Hypothalamus (tissue), 51 donors: ENCODE data around the gene COX7A1.
"Not testable (repeated sequence)": the region's sequence is repeated elsewhere in the genome, so short reads cannot be mapped to it uniquely, and the experiment has no call there.

Experiments
- DNase-seq, 51 donors: peaks; one replicate each; lab custom pipeline; 2025; lab: John Stamatoyannopoulos, UW

Gene COX7A1

DNA sequence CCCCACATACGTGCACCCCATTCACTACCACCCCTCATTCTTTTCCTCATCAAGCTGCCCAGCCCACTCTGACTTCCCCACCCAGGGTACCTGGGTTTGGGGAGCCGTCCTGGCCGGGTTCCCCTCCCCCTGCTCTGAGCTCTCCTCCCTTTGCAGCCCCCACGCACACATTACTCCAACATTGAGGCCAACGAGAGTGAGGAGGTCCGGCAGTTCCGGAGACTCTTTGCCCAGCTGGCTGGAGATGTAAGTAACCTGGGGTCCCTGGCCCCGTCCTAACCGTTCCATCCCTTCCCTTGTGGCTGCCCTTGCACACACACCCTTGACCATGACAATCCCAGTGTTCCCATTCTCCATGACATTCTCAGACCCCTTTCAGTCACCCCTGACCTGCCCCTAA lies 9.8 kb downstream of the COX7A1 start:
- DNase-seq: no peak

DNA sequence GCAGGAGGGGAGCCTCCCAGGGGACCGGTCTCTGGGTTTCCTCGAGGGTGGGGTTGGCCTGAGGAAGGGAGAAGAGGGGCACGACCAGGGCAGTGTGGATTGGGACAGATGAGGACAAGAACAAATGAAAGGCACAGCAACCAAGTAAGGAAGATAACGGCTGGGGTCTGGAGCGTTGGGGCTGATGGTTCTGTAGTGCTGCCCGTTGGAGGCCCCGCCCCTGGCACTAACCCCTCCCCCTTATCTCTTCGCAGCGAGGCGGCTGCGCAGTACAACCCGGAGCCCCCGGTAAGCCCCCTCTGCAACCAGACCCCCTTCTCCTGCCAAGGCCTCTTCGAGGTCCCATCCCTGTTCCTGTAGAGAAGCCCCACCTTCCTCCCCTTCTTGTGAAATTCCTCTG lies 10.2 kb downstream of the COX7A1 start:
- no peak for DNase-seq

DNA sequence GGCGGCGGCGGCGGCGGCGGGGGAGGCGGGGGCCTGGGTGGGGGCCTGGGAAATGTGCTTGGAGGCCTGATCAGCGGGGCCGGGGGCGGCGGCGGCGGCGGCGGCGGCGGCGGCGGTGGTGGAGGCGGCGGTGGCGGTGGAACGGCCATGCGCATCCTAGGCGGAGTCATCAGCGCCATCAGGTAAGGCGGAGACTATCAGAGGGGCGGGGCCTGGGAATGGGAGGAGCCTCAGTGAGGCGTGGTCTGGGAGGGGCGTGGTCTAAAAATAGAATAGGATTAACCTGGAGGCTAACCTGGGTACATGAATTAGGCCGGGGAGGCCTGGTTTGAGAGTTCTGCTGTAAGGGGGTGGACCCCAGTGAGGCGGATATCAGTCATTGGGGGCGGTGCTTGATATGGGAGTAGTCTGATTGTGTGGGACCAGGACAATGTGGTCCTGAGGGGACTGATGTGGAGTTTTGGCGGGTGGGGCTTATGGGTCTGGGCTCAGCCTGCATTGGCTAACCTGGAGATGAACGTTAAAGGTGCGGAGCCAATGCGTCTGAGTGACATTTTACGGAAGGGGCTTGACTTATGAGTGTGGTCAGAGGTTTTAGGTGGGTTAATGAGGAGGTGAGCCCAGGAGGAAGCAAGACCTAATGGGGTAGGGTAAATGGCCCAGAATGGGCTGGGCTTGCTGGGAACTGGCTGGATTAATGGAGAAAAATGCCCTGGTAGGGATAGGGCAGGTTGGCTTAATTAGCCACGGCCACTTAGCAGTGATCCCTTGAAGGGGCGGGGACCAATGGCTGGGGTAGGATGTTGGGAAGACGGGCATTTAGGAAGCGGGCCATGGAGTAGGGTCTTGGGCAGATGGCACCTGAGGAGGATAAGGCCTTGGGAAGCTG lies 11.0 kb downstream of the COX7A1 start:
- peak in 46 of 51 donors; percentile 9 to 79 (median 52) for DNase-seq

DNA sequence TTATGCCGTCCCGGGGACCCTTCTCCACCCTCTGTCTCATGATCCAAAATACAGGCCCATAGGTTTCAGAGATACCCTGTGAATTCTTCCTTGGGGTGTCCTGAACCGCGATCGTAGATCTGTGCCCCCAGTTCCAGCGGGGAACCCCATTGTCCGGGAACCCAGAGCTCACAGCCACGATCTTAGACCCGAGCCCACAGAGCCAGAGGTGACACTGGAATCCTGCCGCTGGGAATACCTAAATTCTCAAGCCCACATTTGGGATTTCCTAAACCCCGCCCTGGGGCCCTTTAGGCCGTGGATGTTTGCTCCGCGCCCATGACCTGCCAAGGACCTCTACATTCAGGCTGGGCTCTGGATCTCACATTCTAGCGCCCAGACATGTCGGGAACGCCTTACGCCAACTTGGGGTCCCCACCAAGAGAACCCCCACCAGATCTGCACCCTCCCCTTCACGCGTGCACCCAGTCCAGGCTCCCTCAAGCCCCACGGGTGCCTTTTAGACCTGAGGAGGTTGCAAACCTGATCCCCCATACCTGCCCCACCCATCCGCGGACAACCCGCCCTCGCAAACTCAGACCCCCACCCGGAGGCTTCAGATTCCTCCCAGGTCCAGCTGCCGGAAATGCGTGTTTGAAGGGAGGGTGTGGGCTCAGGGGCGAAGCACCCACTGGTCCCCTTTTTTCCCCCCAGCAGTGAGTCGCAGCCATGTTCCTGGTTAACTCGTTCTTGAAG lies 11.8 kb downstream of the COX7A1 start:
- peak in 18 of 51 donors; percentile 18 to 82 (median 50) for DNase-seq

DNA sequence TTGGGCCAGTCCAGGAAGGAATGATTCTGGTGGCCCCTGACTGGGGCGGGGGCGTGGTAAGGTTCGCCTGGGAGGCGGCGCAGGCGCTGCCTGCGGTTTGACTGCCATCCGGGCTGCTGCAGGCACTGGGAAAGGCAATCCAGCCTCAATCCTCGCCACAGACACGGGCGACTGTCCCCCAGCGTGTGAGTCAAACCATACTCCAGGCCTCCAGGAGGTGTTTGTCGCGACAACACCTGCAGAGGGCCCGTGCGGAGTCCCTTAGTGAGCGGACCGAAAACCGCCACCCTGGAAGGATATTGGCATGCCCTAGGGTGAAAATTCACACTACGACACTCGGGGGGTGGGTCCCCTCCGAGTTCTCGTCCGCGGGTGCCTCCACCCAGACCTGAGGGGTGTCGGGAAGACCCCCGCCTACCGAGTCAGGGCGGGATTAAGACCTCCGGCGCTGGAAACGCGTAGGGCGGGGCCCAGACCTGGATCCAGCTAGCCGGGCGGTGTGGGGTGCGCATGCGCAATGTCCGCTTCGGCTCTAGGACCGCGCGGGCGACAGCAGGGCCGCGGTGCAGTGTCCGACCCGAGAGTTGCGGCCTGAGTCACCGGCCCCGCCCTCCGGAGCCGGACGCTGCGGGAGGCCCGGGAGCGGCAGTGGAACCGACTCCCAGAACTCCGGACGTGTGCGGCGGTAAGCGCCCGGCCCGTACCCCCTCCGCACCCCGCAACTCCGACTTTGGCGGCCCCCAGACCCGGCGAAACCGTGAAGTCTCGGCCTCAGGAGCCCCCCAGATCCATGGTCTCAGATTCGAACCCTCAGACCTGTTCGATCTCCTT lies 12.6 kb downstream of the COX7A1 start, which contains the start of gene CAPNS1:
CAPNS1 (plus strand) TSS at position 594 of the 831 bp plus-strand sequence. CDS start 946 bp downstream, outside the sequence.
- DNase-seq: peak; percentile 56 to 99 (median 94)

DNA sequence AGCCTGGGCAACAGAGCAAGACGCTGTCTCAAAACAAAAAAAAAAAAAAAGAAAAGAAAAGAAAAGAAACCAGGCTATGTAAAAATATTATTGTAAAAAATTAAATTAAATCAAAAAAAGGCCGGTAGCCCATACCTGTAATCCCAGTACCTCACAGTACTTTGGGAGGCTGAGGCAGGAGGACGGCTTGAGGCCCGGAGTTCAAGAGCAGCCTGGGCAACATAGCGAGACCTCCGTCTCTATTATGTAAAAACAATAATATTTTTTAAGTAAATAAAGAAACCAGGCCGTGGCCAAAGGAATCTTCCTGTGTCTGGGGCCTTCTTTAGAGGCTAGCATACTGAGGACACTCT lies 13.2 kb downstream of the COX7A1 start:
- no peak for DNase-seq

DNA sequence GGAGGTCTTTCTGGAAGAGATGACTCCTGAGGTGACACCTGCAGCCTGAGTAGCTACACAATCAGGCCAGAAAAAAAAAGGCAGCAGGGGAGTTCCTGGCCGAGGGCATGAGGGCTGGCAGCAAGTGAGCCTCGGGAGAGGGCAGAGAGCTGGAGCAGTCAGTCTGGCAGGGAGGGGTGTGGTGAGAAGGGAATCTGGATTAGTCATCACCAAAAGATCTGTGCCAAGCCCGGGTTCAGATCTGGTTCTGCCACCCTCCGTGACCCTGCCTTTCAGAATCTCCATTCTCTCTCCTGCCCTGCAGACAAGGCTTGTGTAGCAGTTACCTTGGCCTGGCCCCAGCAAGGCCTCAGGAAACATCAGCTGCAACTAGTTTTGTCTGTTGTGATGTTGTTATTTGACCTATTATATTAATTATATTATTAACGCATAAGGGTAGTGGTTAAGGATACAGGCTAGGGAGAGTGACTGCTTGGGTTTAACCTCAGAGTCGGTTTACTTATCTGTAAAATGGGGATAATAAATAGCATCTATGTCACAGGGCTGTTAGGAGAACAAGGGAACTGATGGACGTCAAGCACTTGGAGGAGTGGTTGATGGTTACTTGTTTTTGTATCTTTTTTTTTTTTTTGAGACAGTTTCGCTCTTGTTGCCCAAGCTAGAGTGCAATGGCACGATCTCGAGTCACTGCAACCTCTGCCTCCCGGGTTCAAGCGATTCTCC lies 15.1 kb downstream of the COX7A1 start:
- peak in 5 of 51 donors; percentile 2 to 33 (median 29) for DNase-seq

DNA sequence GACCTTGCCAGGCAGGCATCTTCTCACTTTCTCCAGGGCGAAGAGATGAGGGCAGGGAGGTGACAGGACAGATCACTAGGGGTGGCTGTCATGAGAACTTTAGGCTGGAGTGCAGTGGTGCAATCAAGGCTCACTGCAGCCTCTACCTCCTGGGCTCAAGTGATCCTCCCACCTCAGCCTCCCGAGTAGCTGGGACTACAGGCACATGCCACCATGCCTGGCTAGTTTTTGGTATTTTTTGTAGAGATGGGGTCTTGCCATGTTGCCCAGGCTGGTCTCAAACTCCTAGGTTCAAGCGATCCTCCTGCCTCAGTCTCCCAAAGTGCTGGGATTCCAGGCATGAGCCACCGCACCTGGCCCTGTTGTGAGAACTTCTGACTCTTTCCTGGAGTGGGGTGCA lies 17.4 kb downstream of the COX7A1 start:
- not testable (repeated sequence) for DNase-seq

DNA sequence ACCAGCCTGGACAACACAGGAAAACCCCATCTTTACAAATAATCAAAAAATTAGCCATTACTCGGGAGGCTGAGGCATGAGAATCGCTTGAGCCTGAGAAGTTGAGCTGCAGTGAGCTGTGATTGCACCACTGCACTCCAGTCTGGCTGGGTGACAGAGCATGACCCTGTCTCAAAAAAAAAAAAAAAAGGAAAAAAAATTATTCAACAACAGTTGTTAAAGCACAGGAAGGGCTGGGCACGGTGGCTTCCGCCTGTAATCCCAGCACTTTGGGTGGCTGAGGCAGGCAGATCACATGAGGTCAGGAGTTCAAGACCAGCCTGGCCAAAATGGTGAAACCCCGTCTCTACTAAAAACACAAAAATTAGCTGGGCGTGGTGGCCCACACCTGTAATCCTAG lies 21.0 kb downstream of the COX7A1 start:
- not testable (repeated sequence) for DNase-seq

DNA sequence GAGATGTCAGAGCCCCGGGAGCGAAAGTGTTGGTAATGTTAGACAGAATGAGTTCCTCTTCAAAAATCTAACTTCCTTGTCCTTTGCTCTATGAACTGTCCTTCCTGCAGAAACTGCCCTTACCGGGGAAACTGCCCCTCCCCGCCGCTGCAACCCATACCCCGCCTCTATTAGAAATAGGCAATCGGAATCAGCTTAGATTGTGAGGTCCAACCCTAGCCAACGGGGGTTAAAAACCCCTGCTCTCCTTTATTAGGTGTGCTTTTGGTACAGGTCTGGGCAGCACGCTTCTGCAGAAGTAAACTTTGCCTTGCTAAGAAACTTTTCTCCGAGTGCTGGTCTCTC lies 23.9 kb downstream of the COX7A1 start:
- DNase-seq: peak in 1 of 51 donors; percentile 37

DNA sequence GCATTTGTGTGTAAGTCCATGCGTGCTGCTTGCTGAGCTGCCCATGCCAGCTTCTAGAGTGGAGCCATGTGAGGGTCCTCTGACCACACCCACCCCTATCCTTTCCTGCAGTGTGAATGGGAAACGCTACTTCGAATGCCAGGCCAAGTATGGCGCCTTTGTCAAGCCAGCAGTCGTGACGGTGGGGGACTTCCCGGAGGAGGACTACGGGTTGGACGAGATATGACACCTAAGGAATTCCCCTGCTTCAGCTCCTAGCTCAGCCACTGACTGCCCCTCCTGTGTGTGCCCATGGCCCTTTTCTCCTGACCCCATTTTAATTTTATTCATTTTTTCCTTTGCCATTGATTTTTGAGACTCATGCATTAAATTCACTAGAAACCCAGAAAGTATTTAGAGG lies 26.7 kb downstream of the COX7A1 start:
- DNase-seq: no peak

DNA sequence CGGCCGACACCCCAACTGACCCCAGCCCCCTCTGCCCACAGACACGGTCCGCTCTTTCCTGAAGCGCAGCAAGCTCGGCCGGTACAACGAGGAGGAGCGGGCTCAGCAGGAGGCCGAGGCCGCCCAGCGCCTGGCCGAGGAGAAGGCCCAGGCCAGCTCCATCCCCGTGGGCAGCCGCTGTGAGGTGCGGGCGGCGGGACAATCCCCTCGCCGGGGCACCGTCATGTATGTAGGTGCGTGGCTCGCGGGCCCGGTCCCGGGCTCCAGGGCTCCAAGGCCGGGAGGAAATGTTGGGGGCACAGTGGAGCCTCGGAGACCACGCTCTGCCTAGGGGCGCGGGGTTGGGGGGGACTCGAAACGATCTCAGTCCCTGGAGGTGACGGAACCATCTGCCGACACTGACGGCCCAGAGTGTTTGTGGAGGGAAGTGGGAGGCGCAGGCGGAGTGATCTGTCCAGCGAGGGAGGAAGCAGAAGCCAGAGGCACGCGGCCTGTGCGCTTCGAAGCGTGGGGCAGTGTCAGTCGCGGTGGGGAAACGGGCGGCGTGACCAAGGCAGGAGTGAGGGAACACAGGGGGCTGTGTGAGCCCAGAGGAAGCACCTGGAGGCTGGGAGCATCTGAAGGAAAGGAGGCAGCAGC lies 30.6 kb downstream of the COX7A1 start:
- peak in 1 of 51 donors; percentile 4 for DNase-seq

DNA sequence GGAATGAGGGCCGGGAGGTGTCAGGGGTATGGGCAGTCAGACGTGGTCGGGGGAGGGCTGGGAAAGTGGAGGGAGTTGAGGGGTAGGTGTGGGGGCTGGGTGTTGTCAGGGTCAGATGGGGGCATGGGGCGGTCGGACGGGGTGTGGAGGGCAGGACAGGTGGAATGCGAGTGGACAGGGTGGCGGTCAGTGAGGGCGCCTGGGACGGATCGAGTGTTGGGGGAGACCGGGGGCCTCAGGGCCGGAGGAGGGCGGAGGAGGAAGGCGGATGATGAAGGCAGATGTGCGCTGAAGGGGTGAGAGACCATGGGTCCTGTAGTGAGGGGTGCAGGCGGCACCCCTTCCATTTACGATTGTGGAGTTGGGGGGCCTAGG lies 31.3 kb downstream of the COX7A1 start:
- DNase-seq: no peak

DNA sequence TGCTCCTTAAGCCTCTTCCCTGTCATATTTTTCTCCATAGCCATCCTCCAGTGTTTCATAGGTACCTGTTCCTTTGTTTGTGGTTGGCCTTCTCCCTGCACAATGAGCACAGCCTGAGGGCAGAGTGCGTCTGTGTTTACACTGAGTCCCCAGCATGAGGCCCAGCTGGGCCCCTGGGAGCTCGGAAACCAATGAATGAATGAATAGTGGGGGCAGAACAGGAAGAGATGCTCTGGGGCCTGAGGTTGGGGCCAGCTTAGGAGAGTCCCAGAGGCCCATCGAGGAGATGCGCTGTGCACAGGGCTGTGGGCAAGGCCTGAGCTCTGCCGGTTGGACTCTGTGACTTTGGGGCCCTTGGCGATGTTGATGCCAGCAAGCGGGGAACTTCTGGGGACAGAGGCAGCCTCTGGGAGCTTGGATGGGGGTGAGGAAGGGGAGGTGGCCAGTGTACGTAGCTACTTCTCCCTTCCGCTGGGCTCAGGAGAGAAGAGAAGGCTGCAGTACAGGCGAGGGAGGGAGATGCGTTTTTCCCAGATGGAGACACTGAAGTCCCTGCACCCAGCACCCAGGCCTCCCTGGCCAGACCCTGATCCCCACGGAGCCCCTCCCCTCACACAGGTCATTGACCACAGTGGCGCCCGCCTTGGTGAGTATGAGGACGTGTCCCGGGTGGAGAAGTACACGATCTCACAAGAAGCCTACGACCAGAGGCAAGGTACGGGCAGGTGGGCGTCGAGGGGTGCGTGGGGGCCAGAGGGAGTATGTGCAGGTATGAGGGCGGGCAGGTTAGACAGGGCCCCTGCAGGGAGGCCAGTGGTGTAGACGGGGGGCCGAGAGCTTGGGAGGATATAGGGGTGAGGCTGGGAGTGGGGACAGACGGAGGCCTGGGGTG lies 31.9 kb downstream of the COX7A1 start:
- peak in 1 of 51 donors; percentile 1 for DNase-seq

DNA sequence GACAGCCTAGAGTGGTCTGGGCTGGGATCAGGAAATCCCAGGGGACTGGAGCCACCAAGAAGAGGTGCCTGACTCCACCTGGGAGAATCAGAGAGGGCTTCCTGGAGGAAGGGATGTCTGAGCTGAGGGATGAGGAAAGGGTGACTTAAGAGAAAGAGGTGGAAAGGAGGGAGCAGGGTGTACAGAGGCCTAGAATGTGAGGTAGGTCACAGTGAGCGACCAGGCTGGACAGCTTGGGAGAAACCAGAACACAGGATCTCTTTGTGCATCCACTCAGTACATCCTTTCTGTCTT lies 36.0 kb downstream of the COX7A1 start:
- no peak for DNase-seq

DNA sequence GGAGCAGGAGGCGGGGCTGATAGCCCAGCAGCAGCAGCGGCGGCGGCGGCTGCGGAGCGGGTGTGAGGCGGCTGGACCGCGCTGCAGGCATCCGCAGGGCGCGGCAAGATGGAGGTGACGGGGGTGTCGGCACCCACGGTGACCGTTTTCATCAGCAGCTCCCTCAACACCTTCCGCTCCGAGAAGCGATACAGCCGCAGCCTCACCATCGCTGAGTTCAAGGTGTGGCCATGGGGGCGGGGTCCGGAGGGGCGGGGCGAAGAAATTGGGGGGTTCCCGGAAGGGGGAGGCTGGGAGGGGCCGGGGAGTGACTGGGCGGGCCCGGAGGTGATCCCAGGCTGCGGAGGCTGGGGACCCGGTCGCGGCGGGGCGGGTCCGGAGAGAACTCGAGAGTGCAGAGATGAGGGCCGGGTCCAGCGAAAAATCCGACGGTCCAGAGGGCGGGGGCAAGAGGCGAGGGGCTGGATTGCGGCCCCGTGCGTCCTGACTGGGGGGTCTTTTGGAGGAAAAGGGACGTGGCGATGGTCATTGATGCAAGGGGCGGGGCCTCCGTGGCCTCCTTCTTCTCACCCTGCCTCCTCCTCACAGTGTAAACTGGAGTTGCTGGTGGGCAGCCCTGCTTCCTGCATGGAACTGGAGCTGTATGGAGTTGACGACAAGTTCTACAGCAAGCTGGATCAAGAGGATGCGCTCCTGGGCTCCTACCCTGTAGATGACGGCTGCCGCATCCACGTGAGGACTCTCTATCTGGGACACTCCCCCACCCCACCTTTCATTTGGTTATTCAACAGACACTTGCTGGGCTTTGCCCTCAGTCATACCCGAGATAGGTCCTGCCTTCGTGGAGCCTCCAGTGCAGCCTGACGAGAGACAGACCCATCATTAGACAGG lies 36.5 kb downstream of the COX7A1 start, which contains the start of gene TBCB:
TBCB (plus strand) TSS at position 16 of the 891 bp plus-strand sequence; CDS start at position 109, 93 bp downstream.
- DNase-seq: peak in 13 of 51 donors; percentile 50 to 92 (median 82)

DNA sequence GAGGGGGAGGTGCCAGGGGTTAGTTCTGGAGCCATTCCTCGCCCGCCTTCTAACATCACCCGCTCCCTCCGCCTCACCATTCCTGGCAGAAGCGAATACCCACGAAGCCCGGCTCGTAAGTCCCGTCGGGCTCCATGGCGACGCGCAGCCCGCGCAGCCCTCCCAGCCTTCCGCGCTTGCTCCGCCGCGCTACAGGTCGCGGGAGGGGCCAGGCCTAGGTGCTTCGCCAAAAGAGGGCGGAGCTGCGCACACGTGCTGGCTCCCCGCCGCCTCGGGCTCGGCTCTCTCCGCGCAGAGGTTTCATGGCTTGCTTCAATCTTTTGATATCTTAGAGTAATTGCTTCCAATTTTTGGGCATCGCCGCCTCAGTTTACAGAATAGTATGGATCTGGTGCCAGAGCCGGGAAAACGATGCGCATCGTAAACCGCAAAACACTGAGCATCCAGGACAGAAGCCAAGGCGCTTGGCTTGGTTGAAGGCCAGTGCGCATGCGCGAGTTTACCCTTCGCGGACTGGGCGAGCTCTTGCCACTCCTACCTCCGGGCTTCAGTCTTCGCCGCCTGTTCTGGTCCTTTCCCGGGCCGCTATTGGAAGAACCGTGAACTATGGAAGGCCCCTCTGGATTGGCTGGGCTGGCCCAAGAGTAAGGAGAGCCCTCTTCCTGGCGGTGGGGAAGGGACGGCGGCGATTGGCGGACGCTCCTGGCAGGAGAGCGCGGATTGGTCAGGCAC lies 37.4 kb downstream of the COX7A1 start, which contains the start of gene POLR2I:
POLR2I (minus strand) TSS at position 155 of the 732 bp plus-strand sequence; CDS start at position 136, 19 bp downstream.
- peak; percentile 90 to 100 (median 99) for DNase-seq
